ENCODE measurements around the gene CTXN2.

Gene CTXN2

DNA sequence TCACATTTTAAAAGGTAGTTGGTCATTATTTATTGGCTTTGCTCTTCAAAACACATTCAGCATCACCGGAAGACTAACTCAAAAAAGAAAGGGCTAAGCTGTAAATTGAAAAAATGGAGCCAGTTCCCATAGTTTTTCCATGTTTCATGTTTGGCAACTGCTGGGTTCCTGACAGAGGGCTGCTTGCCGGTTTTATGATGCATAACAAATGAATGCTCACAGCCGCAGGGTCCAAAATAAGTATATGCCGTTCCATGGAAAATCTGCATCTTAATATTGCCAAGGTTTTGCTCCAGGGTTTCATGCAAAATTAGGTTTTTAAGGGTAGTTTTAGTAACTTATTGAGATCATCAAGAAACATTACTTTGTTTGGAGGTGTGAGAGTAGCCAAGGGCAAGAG is 30.4 kb downstream of the CTXN2 start:
- no peak for FAIRE-seq
- no peak for DNase-seq (ENCODE audit: insufficient read length, low spot score)

DNA sequence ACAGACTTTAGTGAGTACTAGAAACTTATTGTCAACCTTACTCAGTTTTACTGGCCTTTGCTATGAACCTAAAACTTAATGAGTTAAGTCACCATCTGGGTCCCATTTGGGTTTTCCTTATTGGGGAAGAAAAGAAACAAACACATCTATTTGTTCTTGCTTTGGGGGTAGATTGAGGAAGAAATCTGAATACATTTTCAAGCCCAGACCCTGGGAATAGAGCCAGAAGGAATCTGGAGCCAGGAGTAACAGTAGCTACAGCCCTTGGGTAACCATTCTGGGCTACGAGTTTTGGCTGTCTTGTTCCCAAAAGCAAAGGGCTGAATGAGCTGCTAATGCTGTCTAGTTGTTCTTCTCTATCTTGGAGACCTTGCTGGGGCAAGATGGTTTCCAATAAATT is 31.2 kb downstream of the CTXN2 start:
- no peak for DNase-seq (ENCODE audit: insufficient read length, low spot score)
- FAIRE-seq = no peak

DNA sequence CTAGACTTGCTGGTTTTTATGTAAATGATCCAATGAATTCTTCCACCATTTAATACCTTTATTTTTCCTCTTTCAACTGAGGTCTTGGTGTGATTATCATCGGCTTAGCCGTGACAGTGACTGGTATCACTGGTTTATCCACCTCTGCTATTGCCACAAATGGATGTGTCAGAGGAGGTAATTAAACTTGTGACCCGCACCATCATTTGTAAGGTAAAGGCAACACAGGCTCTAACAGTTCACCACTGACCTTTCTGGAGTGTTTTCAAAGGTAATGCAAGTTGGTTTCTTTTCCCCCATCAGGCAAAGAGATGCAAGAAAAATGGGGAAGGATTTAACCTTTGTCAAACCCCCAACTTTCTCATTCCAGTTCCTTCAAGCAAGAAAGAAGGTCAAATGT is 34.3 kb downstream of the CTXN2 start:
- FAIRE-seq = no peak

DNA sequence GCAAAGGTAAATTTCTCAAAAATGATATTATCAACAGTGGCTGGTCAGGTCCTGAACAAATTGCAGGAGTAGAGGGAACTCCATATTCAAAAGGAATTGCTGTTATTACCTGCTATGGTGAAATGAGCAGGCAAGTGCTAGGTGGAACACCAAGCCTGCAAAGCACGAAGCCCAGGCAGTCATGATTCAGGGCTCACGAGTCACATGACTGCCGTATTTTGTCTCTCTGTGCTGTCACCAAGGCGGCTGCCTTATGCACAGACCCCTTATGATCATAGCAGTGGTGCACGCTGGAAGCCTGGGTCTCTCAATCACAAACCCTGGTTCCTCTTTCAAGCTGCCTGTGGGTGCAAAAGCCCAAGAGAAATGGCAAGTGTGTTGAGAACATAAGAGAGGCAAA is 39.0 kb downstream of the CTXN2 start:
- DNase-seq (ENCODE audit: insufficient read length, low spot score) (no peak), FAIRE-seq (no peak)

More for the DNA sequence above, 34.3 kb downstream of the CTXN2 start:
- no peak for DNase-seq (ENCODE audit: insufficient read length, low spot score)

DNA sequence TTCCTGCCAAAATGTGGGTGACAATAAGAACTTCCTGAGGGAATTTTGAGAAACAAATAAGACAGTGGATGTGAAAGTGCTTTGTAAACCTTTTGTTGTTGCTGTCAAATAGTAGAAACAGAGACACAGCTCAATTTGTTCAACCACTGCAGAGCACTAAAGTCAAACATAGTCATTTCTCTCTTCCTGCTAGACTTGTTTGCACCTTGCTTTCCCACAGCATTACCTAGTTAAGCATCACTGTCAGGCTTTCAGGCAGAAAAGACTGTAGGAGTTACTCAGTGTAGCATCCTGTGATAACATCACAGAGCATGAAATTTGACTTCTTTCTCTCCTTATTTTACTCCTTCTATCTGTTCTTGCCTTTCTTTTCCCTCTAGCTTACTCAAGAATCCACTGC is 41.8 kb downstream of the CTXN2 start:
- DNase-seq (ENCODE audit: insufficient read length, low spot score) (no peak), FAIRE-seq (no peak)

DNA sequence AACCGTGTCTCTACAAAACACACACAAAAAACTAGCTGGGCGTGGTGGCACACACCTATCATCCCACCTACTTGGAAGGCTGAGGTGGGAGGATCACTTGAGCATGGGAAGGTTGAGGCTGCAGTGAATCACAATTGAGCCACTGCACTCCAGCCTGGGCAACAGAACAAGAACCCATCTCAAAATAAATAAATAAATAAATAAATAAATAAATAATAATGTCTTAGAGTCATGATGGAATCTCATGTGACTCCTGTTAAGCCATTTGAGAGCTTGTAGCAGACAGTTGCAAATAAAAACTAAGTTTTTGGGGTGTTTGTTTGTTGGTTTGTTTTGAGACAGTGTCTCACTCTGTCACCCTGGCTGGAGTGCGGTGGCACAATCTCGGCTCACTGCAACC is 47.9 kb downstream of the CTXN2 start:
- DNase-seq (ENCODE audit: insufficient read length, low spot score) (no peak), FAIRE-seq (no peak)

DNA sequence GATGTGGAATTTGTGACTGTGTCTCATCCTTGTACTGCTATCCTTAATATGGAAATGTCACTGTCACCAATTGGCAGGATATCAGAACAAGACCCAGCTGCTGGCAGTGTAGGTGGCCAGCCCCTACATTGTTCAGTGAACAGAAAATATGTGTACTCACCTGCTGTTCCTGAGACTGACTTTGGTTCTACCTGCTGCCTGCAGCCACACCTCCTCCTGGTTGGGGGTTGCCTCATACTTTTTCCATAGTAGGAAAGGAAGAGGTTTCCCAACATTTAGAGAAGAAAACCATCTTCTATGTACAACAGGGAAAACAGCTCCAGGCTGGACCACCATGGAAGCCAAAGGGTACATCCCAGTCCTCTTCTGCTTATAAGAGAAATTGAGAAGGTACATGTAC is 50.5 kb downstream of the CTXN2 start:
- no peak for FAIRE-seq
- DNase-seq (ENCODE audit: insufficient read length, low spot score) = no peak

DNA sequence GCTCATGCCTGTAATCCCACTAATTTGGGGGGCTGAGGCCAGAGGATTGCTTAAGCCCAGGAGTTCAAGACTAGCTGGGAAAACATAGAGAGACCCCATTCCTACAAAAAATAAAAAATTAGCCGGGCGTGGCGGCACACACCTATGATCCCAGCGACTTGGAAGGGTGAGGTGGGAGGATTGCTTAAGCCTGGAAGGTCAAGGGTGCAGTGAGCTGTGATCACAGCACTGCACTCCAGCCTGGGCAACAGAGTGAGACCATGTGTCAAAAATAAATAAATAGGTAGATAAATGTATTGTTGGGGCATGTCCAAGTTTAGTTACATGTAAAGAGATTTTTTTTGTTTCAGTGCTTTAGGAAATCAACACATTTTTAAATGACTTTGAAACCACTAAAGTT is 51.1 kb downstream of the CTXN2 start:
- DNase-seq (ENCODE audit: insufficient read length, low spot score) (no peak), FAIRE-seq (no peak)

DNA sequence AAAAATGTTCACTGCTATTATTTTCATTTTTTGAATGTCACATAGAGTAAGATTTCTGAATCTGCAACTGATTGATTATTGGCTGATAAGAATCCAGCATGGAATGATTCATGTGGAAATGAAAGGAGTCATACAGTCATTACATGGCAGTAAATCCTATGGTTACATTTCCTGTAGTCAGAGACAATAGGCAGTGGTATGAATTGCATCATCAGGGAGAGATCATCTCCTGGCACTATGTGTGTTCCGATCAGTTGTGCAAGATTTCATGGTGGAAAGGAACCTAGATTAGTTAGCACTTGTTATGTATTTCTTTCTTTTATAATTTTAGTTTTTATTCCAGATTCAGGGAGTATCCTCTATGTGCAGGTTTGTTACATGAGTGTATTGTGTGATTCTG is 53.5 kb downstream of the CTXN2 start:
- DNase-seq (ENCODE audit: insufficient read length, low spot score) (no peak), FAIRE-seq (no peak)

DNA sequence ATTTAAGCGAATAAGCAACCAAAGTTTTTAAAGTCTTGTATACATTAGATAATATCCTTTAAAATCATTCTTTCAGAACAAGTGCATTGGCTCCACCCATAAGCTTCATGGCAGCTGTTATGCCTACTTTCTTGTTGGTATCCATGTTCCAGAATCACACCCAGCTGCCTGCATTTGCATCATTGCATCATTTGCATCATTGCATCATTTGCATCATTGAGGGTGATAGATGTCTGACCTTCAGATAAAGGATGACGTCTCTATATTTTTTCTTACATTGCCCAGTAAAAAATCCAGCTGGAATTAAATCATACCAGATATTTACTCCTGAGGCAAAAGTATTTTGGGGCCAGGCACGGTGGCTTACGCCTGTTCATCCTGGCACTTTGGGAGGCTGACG is 56.9 kb downstream of the CTXN2 start:
- DNase-seq (ENCODE audit: insufficient read length, low spot score) (no peak), FAIRE-seq (no peak)

DNA sequence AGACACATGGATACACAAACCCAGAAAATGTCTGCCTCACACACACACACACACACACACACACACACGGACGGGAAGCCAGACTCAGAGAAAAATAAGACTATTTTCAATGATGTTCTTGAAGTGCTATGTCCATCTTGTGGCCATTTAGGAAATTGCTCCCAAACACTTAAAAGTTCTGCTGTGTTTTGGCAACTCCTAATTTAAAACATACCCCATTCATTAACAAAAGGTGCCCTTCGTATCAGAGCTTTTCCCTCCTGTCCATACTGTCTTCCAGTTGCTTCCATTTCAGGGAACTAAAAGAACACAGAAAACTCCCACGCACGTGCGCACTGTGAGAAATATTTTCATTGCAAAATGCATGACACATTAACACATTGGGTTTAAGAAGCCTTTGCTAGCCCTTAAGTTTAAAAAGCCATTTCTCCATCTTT is 59.2 kb downstream of the CTXN2 start:
- DNase-seq (ENCODE audit: insufficient read length, low spot score) (peak; percentile 20), FAIRE-seq (peak; percentile 82)

DNA sequence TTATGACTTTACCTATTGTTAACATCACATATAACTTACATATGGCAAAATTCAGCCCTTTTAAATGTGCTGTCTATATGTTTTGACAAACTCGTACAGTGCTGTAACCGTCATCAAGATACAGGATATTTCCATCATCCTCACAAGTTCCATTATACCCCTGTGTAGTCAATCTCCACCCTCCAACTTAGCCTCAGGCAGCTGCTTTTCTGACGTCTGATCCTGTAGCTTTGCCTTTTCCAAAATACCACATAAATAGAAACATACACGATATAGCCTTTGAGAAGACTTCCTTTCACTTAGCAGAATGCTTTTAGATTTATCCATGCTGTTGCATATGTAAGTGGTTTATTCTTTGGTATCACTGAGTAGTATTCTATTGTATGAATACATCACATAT is 61.7 kb downstream of the CTXN2 start:
- no peak for FAIRE-seq

More for the DNA sequence above, 61.7 kb downstream of the CTXN2 start:
- DNase-seq (ENCODE audit: insufficient read length, low spot score) = no peak
